Activated CD4-positive, alpha-beta T cell treated with anti-CD3 and anti-CD28 coated beads, Interleukin-2, amount 50 U/mL, for 4 hours (primary cell): Measurements from ENCODE around the gene ATXN7L3.
A peak's percentile ranks its signal among the peaks of the same experiment; 100 is the strongest.

Experiments used
- DNase-seq, 2 experiments: peaks; one replicate each; pipeline ENCODE4 v3.0.0-alpha.2; 2020

ATXN7L3 gene

DNA sequence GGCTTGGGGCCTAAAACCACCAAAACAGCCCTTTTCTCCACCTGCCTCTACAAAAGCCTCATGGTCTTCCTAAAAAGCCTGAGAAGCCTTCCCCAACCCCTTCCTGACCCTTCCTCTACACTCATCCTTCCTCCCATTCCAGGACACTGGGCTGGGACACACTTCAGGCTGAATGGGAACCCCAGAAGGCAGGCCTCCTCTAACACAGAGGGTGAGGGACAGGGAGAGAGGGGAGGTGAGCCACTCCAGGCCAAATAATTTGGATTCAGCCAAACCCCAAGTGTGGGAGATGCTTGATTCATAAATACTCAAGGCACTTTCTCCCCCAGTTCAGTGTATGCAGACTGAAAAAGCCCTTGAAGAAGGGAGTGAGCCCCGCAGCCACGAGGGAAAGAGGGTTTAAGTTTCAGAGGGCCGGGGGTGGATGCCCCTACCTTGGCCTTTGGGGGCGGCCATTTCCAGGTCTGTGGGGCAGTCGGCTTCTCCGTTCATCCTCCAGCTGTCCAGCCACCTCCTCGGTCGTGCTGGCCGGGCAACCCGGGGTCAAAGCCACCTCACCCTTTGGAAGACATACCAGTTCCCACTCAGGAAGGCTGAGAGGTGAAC, 18.2 kb upstream of the ATXN7L3 start:
- DNase-seq = no peak

DNA sequence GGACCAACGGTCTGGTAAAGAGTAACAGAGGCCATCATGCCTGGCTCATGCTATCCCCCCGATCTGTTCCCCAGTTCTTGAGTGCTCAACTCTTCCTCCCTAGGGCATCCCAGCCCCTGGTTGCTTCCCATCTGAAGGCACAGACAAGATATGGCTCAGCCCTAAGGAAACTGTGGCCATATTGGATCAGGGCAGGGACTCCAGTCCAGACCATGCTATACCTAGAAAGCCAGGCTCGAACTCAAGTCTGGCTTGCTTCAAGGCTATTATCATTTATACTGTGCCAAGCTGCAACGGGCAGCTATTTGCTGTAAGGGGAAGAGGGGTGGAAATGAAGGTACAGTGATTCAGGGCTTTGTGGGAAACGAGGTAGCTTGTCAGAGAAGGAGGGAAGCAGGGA, 17.0 kb upstream of the ATXN7L3 start:
- no peak for DNase-seq

DNA sequence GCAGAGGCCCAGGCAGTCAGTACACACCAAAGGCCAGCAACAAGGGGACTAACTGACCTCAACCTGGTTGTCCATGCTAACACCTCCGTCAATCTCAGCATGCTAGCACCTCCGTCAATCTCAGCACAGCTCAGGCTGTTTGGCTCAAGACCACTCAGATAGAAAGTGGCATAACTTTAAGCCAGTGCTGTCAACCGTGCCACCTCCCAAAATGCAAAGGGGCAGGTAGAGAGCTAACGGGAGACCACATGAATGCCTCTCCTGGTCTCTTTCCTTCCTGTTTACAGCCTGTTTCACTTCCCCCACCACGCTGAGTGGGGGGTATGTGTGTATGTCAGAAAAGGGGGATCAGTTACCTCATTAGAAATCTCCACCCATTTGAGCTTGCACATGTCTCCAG, 16.5 kb upstream of the ATXN7L3 start:
- no peak for DNase-seq

DNA sequence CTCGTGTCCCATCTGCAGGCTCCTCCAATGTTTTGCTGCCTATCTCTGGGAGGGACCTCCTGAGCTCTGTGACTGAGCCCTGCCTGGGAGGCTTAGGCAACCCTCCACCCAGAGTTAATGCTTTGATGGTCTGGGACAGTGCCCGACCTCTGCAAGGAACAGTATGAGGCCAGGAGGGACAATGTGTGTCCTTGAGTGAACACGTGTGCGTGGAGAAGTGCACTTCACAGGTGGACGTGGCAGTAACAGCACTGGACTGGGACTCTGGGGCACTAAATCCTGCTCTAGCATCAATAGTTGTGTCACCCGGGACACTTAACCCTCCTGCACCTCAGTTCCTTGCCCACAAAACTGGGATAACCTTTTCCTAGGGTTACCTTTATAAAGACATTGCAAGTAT, 15.2 kb upstream of the ATXN7L3 start:
- no peak for DNase-seq

DNA sequence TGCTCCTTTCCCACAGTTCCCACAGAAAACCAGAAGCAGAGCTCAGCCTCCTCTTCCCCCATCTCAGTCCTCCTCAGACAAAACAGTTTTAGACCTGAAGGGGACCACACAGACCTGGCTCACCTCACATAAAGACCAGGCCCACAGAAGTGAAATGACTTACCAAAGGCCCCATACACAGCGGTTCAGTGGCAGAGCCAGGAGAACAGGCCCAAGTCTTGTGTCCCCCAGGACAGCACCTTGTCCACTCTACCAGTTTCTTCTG, 14.5 kb upstream of the ATXN7L3 start:
- DNase-seq = no peak

DNA sequence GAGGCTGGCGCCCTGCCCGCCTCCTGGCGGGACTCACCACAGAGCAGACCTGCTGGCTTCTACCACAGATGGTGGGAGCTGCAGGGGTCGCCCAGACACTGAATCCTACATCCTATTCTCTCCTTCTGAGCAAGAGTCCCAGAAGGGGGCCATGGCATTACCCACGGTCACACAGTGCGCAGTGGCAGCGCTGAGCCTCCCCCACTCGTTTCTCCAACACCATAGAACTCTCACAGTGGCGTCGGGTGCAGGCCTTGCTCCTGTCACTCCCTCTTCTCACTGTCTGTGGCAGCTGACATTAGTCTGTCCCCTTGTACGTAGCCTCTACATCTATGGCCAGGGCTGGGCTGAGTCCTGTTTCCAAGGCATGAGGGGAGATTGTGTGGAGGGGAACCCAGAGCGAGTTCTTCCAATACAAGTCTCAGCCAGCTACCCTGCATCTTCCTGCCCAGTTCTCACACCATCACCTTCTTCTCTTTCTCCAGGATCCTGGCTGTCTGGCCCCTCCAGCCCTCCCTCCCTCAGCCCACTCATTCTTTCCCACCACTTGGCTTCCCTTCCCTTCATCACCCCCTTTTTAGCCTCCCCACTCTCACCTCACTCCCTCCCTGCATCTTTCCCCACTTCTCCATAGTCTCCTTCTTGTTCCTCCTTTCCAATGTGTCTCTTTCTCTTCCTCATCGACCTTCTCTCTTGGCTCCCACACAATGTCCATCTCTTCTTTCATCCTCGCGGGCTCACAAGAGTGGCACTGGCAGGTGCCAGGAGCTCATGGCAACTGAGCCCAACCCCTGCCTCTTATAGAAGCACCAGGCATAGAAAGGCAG, 13.9 kb upstream of the ATXN7L3 start:
- DNase-seq = no peak

DNA sequence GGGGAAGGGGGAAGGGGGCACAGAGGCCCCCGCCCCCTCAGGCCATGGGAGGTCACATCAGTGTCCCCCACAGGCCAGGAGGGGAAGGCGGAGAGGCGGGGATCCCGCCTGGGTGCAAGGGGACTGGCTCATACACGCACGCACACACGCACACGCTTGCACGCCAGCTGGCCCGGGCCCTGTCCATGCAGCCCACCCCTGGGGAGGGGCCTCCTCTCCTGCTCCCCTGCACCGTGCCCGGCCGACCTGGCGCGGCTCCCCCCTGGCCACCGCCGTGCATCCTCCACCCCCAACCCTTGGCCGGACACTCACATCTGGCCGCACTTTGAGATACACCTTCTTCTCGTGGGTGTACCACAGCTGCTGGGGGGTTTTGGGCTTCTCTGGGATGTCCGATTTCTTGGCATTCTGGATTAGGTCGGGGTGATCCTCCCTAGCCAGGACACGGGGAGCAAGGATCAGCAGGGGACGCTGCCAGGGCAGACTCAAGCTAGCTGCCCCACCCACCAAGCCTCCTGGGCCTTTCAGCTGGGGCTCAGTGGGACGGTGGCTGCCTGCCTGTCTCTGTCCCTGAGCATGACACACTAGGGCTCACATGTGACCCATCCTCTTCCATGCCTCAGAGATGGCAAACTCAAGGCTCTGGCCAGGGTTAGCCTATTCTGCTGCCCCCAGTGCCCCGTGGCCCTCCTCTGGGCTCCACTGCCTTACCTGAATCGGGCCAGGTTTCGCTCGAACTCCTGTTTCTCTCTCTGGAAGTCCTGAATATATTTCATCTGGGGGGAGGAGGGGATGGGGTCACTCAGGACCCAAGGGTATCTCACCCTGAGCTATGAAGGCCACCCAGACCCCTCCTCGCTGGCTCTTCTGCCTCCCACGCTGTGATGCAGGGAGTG, 13.1 kb upstream of the ATXN7L3 start:
- DNase-seq = no peak

DNA sequence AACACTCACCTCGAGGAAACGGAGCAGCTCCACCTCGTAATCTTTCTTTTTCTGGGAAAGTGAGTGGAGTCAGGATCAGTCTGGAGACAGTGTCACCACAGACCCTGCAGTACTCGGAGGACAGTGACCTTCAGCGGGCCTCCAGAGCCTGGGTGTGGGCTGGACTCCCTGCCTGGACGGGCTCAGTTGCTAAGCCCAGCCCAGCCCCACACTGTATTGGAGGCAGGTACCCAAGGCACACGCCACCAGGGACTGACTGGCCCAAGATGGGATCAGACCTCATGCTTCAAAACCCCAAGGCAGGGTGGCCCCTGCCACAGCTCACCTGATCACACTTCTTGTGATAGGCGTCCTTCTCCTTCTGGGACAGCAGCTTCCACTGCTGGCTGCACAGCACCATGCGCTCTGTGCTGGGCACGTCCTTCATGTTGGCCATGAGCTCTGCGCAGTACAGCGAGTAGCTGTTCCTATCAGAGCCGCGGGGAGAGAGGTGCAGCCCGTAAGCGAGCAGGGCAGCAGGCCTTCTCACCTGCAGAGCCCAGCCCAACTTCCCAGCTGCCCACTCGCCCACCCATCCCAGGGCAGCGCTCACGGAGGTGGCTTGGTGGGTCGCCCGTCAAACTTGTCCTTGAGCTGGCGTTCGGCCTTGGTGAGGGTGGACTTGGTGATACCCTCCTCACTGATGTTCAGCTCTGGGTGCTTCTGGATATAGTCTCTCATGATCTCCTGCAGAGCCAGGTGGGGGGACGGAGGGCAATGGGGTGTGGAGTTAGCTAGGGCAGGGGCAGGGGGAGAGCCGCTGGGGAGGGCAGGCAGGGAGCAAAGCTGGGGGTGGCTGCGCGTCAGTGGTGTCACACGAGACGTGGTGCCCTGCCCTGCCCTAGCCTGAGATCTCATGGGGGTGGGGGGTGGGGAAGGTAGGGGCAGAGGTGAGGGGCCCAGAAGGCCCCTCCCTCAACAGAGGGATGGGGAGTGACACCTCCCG, 11.9 kb upstream of the ATXN7L3 start:
- DNase-seq = no peak

DNA sequence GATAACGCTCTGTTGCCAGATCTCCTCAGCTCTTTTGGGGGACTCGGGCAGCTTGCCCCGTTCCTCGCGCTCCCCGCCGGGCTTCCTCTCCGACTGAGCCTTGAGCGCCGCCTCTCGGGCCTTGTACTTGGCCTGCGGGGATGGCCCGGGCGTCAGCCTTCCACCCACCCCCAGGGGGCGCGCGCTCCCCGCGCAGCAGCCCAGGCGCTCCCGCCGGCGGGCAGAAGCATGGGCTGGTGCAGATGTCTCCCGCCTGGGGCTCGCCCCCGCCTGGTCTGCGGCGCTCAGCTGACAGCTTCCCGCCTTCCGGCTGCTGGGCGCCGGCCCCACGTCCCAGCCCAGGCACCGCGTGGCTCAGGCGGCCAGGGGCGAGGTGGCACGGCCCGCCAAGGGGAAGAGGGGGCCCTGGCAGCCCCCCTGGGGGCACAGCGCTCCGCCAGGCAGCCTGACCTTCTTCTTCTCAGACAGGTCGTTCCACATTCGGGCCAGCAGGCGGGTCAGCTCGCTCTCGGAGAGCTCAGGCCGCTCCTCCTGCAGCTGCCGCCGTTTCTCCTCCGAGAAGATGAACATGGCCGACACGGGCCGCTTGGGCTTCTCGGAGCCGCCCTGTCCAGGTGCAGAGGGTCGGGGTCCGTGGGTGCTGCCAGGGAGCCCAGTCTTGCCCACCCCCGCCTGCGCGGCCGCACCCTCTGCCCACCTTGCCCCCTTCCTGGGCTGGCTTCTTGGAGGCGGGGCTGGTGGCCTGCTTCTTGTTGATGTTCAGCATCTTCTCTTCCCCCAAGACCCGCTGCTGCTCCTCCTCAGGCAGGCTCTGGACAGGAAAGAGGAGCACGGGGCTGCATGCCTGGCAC, 10.9 kb upstream of the ATXN7L3 start:
- DNase-seq = peak; percentile 85 to 87

DNA sequence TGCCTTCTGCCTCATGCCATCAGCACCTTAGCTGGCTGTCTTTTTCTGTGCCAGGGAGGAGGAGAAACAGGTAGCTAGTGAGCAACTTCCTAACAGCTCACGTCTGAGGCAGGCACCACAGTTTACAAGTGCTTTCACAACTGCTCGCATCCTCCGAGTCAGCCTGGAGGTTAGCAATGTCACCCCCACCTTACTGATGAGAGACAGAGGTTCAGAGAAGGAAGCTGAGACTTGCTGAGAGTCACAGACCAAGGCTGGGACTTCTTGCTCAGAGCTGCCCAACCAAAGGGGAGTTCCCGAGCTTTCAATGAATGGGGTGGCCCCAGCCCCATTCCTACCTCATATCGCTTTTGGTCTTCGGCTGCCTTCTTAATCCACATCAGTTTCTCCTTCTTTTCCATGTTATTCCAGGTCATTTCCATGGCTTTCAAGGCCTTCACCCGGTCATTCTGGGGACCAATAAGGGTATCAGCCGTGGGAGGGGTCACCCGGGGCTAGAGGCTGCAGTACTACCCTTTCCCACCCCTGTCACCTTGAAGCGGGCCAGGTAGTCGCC, 10.2 kb upstream of the ATXN7L3 start:
- DNase-seq = peak; percentile 18 to 27

DNA sequence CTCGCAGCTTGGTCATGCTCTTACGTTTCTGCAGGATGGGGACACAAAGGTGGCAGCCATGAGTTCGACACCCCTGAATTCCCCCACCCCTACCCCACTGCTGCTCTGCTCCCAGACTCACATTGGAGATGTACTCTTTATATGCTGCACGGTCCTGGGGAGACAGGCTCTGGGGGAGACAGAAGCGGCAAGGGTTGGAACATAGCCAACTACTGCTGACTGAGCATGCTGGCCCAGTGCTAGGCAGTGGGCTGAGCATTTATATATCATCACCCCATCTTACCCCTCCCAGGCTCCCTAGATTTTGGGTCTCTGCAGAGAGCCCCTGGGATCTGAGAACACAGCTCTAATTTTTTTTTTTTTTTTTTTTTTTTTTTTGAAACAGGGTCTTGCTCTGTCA, 8.1 kb upstream of the ATXN7L3 start:
- DNase-seq = no peak

DNA sequence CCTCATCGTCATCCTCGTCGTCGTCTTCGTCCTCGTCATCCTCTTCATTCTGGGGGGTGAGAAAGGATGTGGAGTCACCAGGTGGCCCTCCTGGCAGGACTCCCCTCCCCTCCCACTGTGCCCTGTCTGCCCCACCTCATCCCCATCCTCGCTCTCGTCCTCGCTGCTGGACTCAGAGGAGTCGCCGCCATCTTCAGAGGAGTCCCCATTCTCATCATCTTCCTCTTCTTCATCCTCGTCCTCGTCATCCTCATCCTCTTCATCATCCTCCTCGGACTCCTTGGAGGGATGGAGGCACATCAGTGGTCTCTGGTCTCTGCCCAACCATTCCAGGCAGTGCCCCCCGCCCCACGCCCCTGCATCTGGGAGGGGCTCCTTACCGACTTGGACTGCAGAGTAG, 7.6 kb upstream of the ATXN7L3 start:
- no peak for DNase-seq

DNA sequence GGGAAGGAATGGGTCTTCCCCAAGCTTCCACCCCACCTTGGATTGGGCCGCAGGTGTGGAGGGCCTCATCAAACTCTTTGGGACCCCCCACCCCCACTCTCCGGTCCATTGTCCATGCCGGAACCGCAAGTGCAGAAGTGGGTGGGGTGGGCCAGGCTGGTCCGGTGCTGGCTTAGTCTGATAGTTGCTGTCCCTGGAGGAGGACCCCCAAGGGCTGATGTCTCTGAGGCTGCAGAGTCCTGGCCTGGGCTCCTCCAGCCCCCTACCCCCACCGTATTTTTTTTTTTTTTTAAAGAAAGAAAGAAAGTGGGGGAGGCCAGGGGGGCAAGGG, 7.1 kb upstream of the ATXN7L3 start:
- no peak for DNase-seq

DNA sequence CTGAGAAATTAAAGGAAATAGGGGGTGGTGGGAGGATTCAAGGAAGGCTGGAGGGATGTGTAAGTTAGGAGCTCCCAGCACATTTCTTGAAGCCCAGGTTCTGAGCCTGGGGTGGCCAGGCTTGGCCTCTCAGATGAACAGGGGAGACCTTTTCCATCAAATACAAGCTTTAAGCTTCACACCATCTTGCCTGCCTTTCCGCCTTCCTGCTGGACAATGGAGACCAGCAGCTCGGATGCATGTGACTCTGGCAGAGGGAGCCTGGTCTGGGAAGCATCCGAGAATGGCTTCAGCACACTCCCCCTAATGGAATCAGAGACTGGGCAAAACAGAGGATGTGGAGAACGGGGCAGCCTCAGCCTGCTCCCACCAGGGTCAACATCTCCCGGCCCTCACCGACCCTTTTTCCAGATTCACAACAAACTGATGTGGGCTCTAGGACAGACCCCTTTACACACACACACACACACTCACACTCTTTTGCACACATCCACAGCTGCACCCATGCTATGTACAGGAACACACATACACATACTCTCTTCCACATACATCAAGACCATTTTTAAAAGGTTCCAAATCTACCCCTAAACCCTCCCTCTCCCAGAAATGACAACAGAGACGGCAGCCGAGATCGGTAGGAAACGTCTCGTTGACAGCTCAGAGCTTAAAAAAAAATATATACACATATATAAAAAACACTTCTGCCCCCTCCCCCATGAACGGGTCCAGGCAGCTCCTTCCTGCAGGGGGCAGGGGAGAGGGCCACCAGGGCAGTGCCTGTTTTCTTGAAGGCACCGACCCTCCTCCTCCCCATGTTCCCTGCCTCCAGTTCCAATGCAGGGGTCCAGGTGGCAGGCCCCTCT, 6.5 kb upstream of the ATXN7L3 start:
- DNase-seq = no peak

DNA sequence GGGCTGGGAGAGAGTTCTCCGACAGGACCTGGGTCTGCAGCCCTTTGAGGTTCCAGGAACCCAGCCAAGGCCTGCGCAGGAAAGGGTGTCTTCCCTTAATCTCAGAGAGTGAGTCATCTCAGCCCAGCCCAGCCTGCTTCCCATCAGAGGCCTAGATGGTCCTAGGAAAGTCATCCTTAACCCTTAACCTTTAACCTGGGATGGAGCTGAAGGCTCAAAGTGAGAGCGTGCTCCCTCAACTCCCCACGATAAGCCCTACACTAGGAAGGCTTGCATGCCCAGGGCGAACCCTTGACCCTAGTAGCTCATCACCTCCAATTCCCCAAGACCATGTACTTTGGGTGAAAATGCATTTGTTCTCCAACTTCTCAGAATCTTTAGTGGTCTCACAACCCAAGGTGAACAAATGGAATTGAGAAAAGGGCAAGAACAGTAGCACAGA, 4.8 kb upstream of the ATXN7L3 start:
- no peak for DNase-seq

DNA sequence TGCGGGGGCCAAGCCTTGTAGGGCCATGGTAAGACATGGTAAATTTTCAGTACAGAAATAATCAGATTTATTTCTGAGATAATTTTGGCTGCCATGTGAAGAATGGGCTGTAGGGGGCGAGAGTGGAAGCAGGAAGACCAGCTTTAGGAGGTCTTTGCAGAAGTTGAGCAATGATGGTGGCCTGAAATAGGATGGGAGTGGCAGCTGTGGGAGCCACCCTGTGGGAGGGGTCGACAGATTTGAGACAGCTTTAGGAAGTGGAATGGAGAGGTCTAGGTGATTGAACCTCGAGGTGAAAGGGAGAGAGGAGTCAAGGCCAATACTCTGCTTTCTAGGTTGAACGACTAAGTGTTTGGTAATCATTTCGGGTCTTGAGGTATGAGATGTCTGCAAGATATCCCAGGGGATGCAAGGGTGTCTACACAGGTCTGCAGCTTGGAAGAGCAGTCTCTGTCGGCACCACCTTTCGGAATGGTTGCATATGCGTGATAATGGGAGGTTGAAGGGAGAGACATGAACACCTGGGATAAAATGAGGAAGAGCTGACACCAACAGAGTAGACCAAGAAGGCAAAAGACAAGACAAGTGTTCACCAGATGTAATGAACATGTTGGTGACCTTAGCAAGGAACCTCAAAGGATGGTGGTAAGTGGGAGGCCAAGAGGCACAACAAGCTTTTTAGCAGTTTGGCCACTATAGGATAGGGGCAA, 4.2 kb upstream of the ATXN7L3 start:
- peak; percentile 38 for DNase-seq

DNA sequence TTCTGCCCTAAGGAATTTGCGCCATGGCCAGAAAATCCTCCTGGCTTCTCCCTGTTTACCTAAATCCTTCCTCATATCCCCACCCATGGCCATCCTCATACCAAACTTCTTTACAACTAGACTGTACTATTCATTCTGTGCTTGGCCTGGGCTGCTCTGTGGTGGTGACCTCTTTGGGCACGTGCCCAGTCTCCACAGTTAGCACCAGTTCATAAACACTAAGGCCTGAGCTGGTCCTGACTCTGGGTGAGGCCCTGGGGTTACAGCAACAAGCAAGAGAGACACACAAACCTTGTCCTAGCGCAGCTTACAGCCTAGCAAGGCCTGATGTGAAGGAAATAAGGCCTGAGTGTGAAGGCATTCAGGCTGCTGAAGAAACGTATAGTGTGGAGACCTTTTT, 3.1 kb upstream of the ATXN7L3 start:
- no peak for DNase-seq

DNA sequence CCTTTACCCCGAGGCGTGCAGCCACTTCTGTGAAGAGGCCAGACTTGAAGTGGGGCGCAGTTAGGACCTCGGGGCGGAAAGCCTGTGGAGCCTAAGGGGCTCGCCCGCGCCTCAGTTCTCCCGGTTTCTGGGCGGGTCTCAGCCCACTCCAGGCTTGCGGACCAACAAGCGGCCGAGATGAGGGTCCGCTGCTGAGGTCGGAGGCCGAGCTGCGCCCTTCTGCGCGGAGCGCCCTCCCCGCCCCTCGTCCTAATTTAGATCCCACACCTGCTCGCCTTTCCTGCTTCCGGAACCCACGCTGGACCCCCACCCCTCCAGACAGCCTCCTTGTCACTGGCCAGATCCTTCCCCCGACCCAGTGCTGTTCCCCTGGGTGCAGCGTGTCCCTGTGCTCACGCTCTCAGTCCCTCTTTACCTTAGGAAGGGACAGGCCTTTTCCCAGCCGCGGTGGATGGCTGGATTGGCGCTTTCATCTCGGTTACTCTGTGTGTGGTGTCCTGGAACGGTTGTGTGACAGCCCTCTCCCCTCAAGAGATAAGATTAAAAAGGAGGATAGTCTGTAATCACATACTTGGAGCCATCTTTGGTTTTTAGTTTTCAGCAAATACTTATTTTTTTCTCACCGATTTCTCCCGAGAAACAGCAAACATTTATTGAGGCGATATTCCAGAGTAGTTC, 933 bp upstream of the ATXN7L3 start:
- DNase-seq = no peak
